AG04449 (cell line): ENCODE data around the gene CST7.

ENCODE experiments used
- CTCF ChIA-PET: fragments of 350-600 bp; formaldehyde crosslinking; extraction: SDS; loops from one replicate; lab custom pipeline; 2021; ENCODE audit warnings: antibody characterized with exemption; lab: Yijun Ruan, JAX
- POLR2A ChIA-PET: fragments of 400-600, 350-600 bp; formaldehyde crosslinking; extraction: SDS; loops from one replicate; lab custom pipeline; 2020; ENCODE audit warnings: antibody characterized with exemption, inconsistent platforms; lab: Yijun Ruan, JAX
- DNase-seq: peaks from one replicate; pipeline ENCODE4 v3.0.0-alpha.2; 2010; ENCODE audit warnings: low read depth, low spot score
- H3K4me3 ChIP-seq: 2 replicates; pipeline ENCODE4 v1.5.1; 2011; ENCODE audit warnings: low read depth, mild to moderate bottlenecking, control low read depth, low read length
- TF ChIP-seq, protein P1 (sequence below): IDR thresholded peaks from one replicate; pipeline ENCODE4 v1.5.1; 2011; ENCODE audit warnings: mild to moderate bottlenecking, moderate library complexity, low read length, control low read depth, inconsistent platforms; ENCODE audit not compliant: insufficient read depth; ENCODE audit errors: missing control alignments

CST7 gene

GRCh38 chr20:24989162-24989561, 40.1 kb downstream of the CST7 start:
- POLR2A ChIA-PET: no interaction called here
- TF ChIP-seq, protein P1, sequence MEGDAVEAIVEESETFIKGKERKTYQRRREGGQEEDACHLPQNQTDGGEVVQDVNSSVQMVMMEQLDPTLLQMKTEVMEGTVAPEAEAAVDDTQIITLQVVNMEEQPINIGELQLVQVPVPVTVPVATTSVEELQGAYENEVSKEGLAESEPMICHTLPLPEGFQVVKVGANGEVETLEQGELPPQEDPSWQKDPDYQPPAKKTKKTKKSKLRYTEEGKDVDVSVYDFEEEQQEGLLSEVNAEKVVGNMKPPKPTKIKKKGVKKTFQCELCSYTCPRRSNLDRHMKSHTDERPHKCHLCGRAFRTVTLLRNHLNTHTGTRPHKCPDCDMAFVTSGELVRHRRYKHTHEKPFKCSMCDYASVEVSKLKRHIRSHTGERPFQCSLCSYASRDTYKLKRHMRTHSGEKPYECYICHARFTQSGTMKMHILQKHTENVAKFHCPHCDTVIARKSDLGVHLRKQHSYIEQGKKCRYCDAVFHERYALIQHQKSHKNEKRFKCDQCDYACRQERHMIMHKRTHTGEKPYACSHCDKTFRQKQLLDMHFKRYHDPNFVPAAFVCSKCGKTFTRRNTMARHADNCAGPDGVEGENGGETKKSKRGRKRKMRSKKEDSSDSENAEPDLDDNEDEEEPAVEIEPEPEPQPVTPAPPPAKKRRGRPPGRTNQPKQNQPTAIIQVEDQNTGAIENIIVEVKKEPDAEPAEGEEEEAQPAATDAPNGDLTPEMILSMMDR: no peak
- no peak overlapping the region for H3K4me3 ChIP-seq
- DNase-seq: no peak
- CTCF ChIA-PET: no interaction called here

DNA sequence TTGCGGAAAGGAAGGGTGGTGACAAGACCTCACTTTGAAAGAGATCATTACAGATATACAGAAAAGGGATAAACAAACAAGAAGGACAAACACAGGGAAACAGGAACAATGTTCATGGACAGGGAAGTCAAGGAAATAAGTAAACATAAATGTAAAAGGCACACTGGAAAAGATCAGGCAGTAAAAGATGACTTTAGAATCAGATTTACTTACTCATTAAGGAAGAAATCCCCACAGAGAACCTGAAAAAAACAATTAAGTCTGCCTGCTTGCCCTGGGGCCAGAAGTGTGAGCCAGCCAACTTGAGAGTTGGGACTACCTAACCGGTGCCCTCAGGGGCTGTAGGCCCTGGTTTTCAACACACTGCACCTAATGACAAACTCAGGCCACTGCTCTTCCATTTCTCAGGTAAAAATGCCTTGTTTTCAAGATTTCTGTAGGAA, 41.8 kb downstream of the CST7 start:
- CTCF ChIA-PET: interaction anchor here (1.0 to 1.7 kb wide), 2 partner anchors 28 to 73 kb away, joined by 3 to 5 read pairs; no protein-coding TSS in a partner anchor
- no peak overlapping the region; the same call in 1 of the 2 replicates for H3K4me3 ChIP-seq
- TF ChIP-seq, protein P1: no peak
- DNase-seq: no peak
- POLR2A ChIA-PET: no interaction called here

GRCh38 chr20:24991897-24992486, 42.9 kb downstream of the CST7 start:
- POLR2A ChIA-PET: no interaction called here
- peak overlapping the region; percentile 94 for H3K4me3 ChIP-seq
- CTCF ChIA-PET: no interaction called here
- DNase-seq: no peak
- TF ChIP-seq, protein P1: no peak

- CTCF ChIA-PET: interaction anchor here (0.9 to 8.3 kb wide), 16 partner anchors 9 to 1056 kb away, joined by 3 to 382 read pairs (median 5); partner anchors contain the start of genes ACSS1, ENTPD6 and PYGB
- DNase-seq: peak; percentile 24
- H3K4me3 ChIP-seq: peak within 1 kb of the TSS; percentile 94
- POLR2A ChIA-PET: interaction anchor here (0.7 kb wide), 1 partner anchor 17 kb away, joined by 3 read pairs; no protein-coding TSS in a partner anchor
- TF ChIP-seq, protein P1: no peak
These were observed 43.6 kb downstream of the CST7 start, which contains the start of gene APMAP for GRCh38 chr20:24992487-24993205. APMAP (minus strand) TSS chr20:24992751; CDS start chr20:24992688, 63 bp downstream.

DNA sequence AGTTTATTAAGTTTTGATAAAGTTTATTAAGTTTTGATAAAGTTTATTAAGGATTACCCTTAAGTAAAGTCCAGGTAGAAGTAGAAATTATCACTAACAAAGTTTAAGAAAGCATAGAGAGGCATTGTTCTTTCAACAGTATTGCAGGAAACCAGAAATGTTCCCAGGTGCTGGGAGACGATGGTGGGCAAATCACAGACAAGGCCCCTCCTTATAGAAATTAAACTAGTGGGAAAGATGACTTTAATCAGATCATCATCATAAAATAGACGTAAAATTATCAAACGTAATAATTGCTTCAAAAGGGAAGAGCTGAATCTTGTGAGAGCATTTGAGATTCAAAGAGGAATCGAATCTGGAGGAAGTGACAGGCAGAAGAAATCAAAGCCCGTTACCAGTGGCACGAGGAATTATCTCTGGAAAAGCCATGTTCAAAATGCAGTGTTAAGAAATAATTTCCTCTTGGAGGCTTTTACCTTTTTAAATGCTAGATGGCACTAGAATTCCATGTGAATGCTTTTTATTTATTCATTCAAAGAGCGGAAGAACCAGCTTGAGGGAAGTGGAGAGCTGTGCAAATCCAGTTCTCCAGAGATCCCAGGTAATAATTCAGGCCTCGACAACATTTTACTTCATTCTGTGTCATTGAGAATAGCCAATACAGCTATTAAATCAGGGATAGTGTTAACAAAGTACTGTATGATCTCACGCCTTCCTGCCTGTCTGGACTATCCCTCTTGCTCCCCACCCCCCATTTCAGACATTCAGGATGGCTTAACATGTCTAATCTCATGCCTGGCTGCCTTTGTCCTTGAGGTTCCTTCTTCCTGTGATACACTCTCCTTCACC, 44.5 kb downstream of the CST7 start:
- peak overlapping the region; percentile 94; the same call in 1 of the 2 replicates for H3K4me3 ChIP-seq
- ChIA-PET CTCF (interaction anchor here (0.6 to 8.3 kb wide), 50 partner anchors 10 to 1056 kb away, joined by 3 to 382 read pairs (median 4); partner anchors contain the start of genes ACSS1, ENTPD6, GINS1 and PYGB), POLR2A (interaction anchor here (0.7 kb wide), 1 partner anchor 16 kb away, joined by 3 read pairs; no protein-coding TSS in a partner anchor)
- TF ChIP-seq, protein P1: peak; percentile 12
- no peak for DNase-seq
